ENCODE results near the gene SLC13A3. TPM values are rescaled to one million over a fixed set of nuclear protein-coding genes. Genes with fewer than 3 reads are reported as not detected.

SLC13A3 gene
- polyA plus RNA-seq, 3 donors from 2014 or later, result 0.26 TPM; not detected in 2

DNA sequence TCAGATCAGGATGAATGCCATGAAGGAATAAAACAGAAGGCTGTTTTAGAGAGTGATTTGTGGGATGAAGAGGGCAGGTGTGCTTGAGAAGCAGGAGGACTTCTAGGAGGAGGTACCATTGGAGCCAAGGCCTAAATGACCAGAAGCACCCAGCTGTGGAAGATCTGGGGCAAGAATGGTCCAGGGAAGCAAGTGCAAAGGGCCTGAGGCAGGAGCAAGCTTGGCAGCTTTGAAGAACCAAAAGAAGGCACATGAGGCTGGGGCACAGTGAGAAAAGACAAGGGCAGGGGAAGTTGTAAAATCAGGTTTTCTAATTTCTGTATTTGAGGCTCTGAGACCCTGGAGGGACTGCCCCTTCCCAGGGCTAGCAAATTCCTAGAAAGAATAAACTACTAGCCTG, 9.8 kb downstream of the SLC13A3 start:
- Mint-ChIP-seq H3K9me3 (no peaks in the 10 kb centered on the region), H3K4me1 (no peaks in the 10 kb centered on the region), H3K27ac (no peak overlapping the region), H3K4me3 (no peak overlapping the region), H3K27me3 (ENCODE audit: low read depth in 3 of 3) (peaks cover 1 to 5% (median 3%) of the 10 kb centered on the region in 3 donors), H3K36me3 (no peaks in the 10 kb centered on the region)
- no peak for DNase-seq

DNA sequence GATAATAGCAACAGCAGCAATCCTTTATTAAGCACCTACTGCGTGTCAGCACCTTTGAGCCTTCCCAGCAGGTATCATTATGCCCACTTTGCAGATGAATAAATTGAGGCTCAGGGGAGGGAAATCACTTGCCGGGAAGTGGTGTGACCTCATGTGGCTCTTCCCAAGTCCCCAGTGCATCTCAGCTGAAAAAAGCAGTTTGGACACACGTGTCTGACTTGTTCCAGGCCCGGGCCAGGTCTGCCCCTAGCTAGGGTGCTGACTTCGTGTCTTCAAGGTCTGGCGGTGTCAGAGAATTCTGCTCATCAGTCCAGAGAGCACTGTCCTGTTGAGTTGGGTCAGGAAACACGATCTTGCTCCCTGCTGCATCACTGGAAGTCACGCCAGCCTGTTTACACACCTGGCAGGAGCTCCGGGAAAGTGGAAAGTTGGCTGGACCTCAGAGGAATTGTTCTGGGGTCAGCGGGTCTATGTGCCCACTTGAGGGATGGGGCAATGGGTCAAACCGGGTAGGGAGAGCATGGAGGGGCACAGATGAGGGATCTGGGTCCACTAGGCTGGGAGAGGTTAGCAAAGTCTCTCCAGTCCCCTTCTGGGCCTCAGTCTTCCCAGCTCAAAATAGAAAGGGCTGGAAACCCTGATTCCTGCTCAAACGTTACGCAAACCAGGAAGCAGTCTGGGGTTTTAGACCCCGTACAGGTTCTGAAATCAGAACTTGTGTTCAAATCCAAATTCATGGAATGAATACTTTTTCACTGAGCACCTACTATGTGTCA, 10.5 kb downstream of the SLC13A3 start:
- Mint-ChIP-seq H3K9me3 (no peaks in the 10 kb centered on the region), H3K27me3 (ENCODE audit: low read depth in 3 of 3) (peaks cover 1 to 5% (median 3%) of the 10 kb centered on the region in 3 donors), H3K36me3 (peaks cover 0 to 3% (median 0%) of the 10 kb centered on the region in 3 donors), H3K27ac (no peak overlapping the region), H3K4me1 (no peaks in the 10 kb centered on the region), H3K4me3 (no peak overlapping the region)
- DNase-seq, result no peak

DNA sequence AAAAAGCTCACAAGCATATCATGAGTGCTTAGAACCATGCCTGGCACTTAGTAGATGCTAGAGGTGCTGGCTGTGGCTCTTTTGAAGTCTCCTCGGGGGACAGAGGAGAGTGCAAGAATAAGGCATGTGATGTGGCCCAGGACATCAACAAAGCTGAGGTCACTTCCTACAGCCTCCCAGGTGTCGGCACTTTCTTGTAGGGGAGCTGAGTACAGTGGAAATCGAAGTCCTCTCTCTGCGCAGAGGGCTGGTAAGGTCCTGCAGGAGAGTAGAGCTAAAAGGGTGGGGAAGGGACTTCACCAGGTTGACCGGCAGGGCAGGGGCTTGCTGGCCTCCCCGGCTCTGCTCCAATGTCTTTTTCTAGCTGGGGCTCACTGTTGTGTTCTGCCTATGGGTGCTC, 11.2 kb downstream of the SLC13A3 start:
- Mint-ChIP-seq H3K27ac (no peak overlapping the region), H3K27me3 (ENCODE audit: low read depth in 3 of 3) (peaks cover 1 to 5% (median 4%) of the 10 kb centered on the region in 3 donors), H3K9me3 (no peaks in the 10 kb centered on the region), H3K36me3 (peaks cover 0 to 6% (median 0%) of the 10 kb centered on the region in 3 donors), H3K4me3 (no peak overlapping the region), H3K4me1 (no peaks in the 10 kb centered on the region)
- DNase-seq, result no peak

- DNase-seq, result no peak
- Mint-ChIP-seq H3K27me3 (ENCODE audit: low read depth in 3 of 3) (peaks cover 1 to 6% (median 5%) of the 10 kb centered on the region in 3 donors), H3K4me3 (no peak overlapping the region), H3K27ac (no peak overlapping the region), H3K4me1 (no peaks in the 10 kb centered on the region), H3K36me3 (peaks cover 0 to 6% (median 0%) of the 10 kb centered on the region in 3 donors), H3K9me3 (no peaks in the 10 kb centered on the region)
Measured at GRCh38 chr20:46639587-46639986, 11.7 kb downstream of the SLC13A3 start.

- no peak for DNase-seq
- Mint-ChIP-seq H3K36me3 (peaks cover 0 to 6% (median 0%) of the 10 kb centered on the region in 3 donors), H3K4me1 (no peaks in the 10 kb centered on the region), H3K27ac (no peak overlapping the region), H3K9me3 (no peaks in the 10 kb centered on the region), H3K27me3 (ENCODE audit: low read depth in 3 of 3) (peaks cover 1 to 6% (median 5%) of the 10 kb centered on the region in 3 donors), H3K4me3 (no peak overlapping the region)
Measured at GRCh38 chr20:46638898-46639274, 12.4 kb downstream of the SLC13A3 start.

- H3K4me3 Mint-ChIP-seq, result no peak overlapping the region
- no peak for DNase-seq
- H3K27me3 Mint-ChIP-seq (ENCODE audit: low read depth in 3 of 3), result peaks cover 1 to 7% (median 6%) of the 10 kb centered on the region in 3 donors
- H3K9me3 Mint-ChIP-seq, result no peaks in the 10 kb centered on the region
- peaks cover 0 to 6% (median 0%) of the 10 kb centered on the region in 3 donors for H3K36me3 Mint-ChIP-seq
- no peaks in the 10 kb centered on the region for H3K4me1 Mint-ChIP-seq
- H3K27ac Mint-ChIP-seq, result no peak overlapping the region
Measured at GRCh38 chr20:46638134-46638897, 12.9 kb downstream of the SLC13A3 start.

- H3K4me3 Mint-ChIP-seq, result no peak overlapping the region
- no peaks in the 10 kb centered on the region for H3K4me1 Mint-ChIP-seq
- DNase-seq, result no peak
- peaks cover 0 to 6% (median 0%) of the 10 kb centered on the region in 3 donors for H3K36me3 Mint-ChIP-seq
- H3K27ac Mint-ChIP-seq, result no peak overlapping the region
- peaks cover 3 to 7% (median 6%) of the 10 kb centered on the region in 3 donors for H3K27me3 Mint-ChIP-seq (ENCODE audit: low read depth in 3 of 3)
- H3K9me3 Mint-ChIP-seq, result no peaks in the 10 kb centered on the region
Measured at GRCh38 chr20:46637427-46638133, 13.7 kb downstream of the SLC13A3 start.

- H3K36me3 Mint-ChIP-seq, result peaks cover 0 to 6% (median 0%) of the 10 kb centered on the region in 3 donors
- peaks cover 3 to 6% (median 4%) of the 10 kb centered on the region in 3 donors for H3K27me3 Mint-ChIP-seq (ENCODE audit: low read depth in 3 of 3)
- no peaks in the 10 kb centered on the region for H3K9me3 Mint-ChIP-seq
- H3K4me1 Mint-ChIP-seq, result no peaks in the 10 kb centered on the region
- no peak overlapping the region for H3K27ac Mint-ChIP-seq
- no peak overlapping the region for H3K4me3 Mint-ChIP-seq
- DNase-seq, result no peak
Measured at GRCh38 chr20:46637020-46637419, 14.2 kb downstream of the SLC13A3 start.

DNA sequence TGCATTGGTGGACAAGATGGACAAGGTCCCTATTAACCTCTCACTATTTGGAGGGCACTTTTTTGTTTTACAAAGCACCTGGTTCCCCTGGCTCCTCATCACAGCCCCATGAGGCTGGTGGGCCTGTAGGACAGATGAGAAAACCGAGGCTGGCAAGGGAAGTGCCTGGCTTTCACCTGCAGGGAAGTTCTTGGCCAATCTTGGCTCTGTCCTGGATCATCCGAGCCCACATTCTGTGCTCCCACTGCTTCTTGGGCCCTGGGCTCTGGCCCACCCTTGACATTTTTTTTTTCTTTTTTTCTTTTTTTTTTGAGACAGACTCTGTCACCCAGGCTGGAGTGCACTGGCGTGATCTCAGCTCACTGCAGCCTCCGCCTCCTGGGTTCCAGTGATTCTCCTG, 14.7 kb downstream of the SLC13A3 start:
- Mint-ChIP-seq H3K27ac (no peak overlapping the region), H3K27me3 (ENCODE audit: low read depth in 3 of 3) (peaks cover 3 to 7% (median 4%) of the 10 kb centered on the region in 3 donors), H3K36me3 (peaks cover 0 to 6% (median 0%) of the 10 kb centered on the region in 3 donors), H3K4me1 (peaks cover under 1% of the 10 kb centered on the region in 2 donors), H3K4me3 (no peak overlapping the region), H3K9me3 (no peaks in the 10 kb centered on the region)
- no peak for DNase-seq

DNA sequence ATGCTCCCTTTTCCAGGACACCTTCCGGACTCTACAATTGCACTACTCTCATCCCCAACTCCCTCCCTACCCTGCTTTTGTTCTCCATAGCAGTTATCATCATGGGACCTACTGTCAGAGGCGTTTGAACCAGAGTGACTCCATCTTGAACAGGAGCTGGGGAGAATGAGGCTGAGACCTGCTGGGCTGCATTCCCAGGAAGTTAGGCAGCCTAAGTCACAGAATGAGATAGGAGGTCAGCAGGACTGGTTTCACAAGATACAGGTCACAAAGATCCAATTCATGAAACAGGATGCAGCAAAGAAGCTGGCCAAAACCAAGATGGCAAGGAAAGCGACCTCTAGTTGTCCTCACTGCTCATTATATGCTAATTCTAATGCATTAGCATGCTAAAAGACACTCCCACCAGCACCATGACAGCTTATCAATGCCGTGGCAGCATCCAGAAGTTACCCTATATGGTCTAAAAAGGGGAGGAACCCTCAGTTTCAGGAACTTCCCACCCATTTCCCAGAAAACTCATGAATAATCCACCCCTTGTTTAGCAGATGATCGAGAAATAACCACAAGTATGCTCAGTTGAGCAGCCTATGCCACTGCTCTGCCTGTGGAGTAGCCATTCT, 15.6 kb downstream of the SLC13A3 start:
- H3K27ac Mint-ChIP-seq, result no peak overlapping the region

GRCh38 chr20:46634528-46634927, 16.7 kb downstream of the SLC13A3 start:
- H3K27ac Mint-ChIP-seq, result no peak overlapping the region
- H3K27me3 Mint-ChIP-seq (ENCODE audit: low read depth in 3 of 3), result peaks cover 6 to 12% (median 7%) of the 10 kb centered on the region in 3 donors
- H3K9me3 Mint-ChIP-seq, result peaks cover 0 to 5% (median under 1%) of the 10 kb centered on the region in 6 donors
- H3K4me3 Mint-ChIP-seq, result no peak overlapping the region
- H3K4me1 Mint-ChIP-seq, result peaks cover 5 to 8% of the 10 kb centered on the region in 2 donors
- no peak for DNase-seq
- H3K36me3 Mint-ChIP-seq, result peaks cover 0 to 6% (median under 1%) of the 10 kb centered on the region in 3 donors

More for the DNA sequence above, 15.6 kb downstream of the SLC13A3 start:
- H3K4me3 Mint-ChIP-seq, result no peak overlapping the region
- DNase-seq, result no peak
- peaks cover 3 to 8% (median 4%) of the 10 kb centered on the region in 3 donors for H3K27me3 Mint-ChIP-seq (ENCODE audit: low read depth in 3 of 3)
- peaks cover 3 to 8% of the 10 kb centered on the region in 2 donors for H3K4me1 Mint-ChIP-seq
- H3K36me3 Mint-ChIP-seq, result peaks cover 0 to 6% (median 0%) of the 10 kb centered on the region in 3 donors
- H3K9me3 Mint-ChIP-seq, result no peaks in the 10 kb centered on the region

DNA sequence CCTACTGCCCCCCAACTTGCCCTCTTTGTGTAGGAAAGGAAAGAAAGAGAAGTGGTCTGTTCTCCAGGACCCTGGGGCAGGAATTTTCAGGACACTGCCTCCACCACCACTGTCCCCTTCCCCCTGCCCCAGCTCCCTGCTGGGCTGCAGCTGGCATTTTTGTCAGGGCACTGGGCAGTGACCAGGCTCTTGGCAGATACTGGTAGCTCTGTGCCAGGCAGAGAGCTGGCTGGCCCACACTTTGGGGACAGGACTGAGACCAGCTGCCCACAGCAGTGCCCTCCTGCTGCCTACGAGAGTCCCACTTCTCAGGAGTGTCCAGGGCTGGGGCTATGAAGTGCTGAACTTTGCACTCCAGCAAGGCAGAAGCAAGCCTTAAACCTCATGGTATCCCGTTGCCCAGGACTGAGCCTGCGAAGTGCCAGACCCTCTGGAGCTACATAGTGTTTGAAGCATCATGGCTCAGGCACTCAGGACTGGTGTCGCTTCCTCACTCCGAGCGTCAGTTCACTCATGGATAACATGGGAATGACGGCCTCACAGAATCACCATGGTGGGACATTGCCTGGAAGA, 19.3 kb downstream of the SLC13A3 start:
- Mint-ChIP-seq H3K4me1 (peaks cover 5 to 8% of the 10 kb centered on the region in 2 donors), H3K36me3 (peaks cover 0 to 6% (median 4%) of the 10 kb centered on the region in 3 donors), H3K27ac (no peak overlapping the region), H3K9me3 (peaks cover 0 to 6% (median 2%) of the 10 kb centered on the region in 6 donors), H3K4me3 (no peak overlapping the region), H3K27me3 (ENCODE audit: low read depth in 3 of 3) (peaks cover 5 to 13% (median 6%) of the 10 kb centered on the region in 3 donors)
- no peak for DNase-seq
